PFSK-1 (cell line): ENCODE data around the gene MACF1.

Experiments
- FOXP2 ChIP-seq: optimal IDR thresholded peaks from 2 replicates; pipeline ENCODE3; 2011; ENCODE audit warnings: borderline replicate concordance, control low read depth, inconsistent platforms; ENCODE audit not compliant: insufficient read depth; ENCODE audit errors: extremely low read length, extremely low read depth
- POLR2AphosphoS5 ChIP-seq: IDR thresholded peaks from 2 replicates; pipeline ENCODE4 v1.6.1; 2012; ENCODE audit warnings: low read depth, mild to moderate bottlenecking, control low read depth, low read length, moderate library complexity
- REST ChIP-seq, 2 experiments: IDR thresholded peaks; 2 replicates each; pipeline versions ENCODE4 v1.6.1 to v1.8.0; 2011 to 2012; ENCODE audit warnings: low read depth in 2 of 2, low read length in 2 of 2, control low read depth in 1 of 2, inconsistent platforms in 1 of 2, mild to moderate bottlenecking in 1 of 2, moderate library complexity in 1 of 2; ENCODE audit not compliant: insufficient read depth in 1 of 2
- SIN3A ChIP-seq: IDR thresholded peaks from 2 replicates; pipeline ENCODE4 v1.6.1; 2012; ENCODE audit warnings: mild to moderate bottlenecking, low read length, moderate library complexity, borderline replicate concordance; ENCODE audit not compliant: insufficient read depth
- TAF1 ChIP-seq: IDR thresholded peaks from 2 replicates; pipeline ENCODE4 v1.6.1; 2012; ENCODE audit warnings: low read length, control low read depth, borderline replicate concordance; ENCODE audit not compliant: insufficient read depth

MACF1 gene

DNA sequence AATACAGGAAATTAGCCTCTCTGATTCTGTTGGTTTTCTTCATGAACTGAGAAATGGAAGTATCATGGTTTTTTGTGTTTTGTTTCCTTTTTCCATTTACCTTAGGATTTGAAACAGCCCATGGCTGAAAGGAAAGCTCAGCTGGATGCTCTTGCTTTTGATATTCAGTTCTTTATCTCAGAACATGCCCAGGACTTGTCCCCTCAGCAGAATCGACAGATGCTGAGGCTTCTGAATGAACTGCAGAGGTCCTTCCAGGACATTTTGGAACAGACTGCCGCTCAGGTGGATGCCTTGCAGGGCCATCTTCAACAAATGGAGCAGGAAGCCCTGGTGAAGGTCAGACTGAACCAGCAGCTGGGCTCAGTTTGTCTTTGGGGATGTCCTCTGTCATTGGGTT lies 142.4 kb downstream of the MACF1 start:
- TF ChIP-seq POLR2AphosphoS5 (no peak), SIN3A (no peak), REST (IDR thresholded peaks at IDR 0.05; ENCODE audit: insufficient read depth in 1 of 2, low read depth in 2 of 2, low read length in 2 of 2) (no peak), TAF1 (no peak), FOXP2 (no peak)

- TF ChIP-seq FOXP2 (no peak), SIN3A (no peak), REST (IDR thresholded peaks at IDR 0.05; ENCODE audit: insufficient read depth in 1 of 2, low read depth in 2 of 2, low read length in 2 of 2) (no peak), TAF1 (no peak), POLR2AphosphoS5 (no peak)
These were observed 143.8 kb downstream of the MACF1 start for GRCh38 chr1:39348278-39348677.

- TF ChIP-seq TAF1 (no peak), REST (IDR thresholded peaks at IDR 0.05; ENCODE audit: insufficient read depth in 1 of 2, low read depth in 2 of 2, low read length in 2 of 2) (no peak), SIN3A (no peak), FOXP2 (no peak), POLR2AphosphoS5 (no peak)
These were observed 148.4 kb downstream of the MACF1 start for GRCh38 chr1:39352881-39353280.

DNA sequence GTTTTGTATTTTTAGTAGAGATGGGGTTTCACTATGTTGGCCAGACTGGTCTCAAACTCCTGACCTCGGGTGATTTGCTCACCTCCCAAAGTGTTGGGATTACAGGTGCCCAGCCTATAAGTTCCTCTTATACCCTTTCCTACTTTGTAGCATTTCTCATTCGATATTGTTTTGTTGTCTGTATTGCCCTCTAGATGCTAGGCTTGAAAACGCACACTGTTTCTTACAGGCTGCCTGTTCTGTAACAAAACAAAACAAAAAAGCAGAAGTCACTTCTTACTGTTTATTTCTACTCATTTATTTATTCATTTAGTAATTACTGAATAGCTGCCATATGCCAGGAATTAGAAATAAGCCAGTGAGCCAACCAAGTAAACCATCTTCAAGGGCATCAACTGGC lies 150.1 kb downstream of the MACF1 start:
- TF ChIP-seq FOXP2 (no peak), SIN3A (no peak), REST (IDR thresholded peaks at IDR 0.05; ENCODE audit: insufficient read depth in 1 of 2, low read depth in 2 of 2, low read length in 2 of 2) (no peak), TAF1 (no peak), POLR2AphosphoS5 (no peak)

DNA sequence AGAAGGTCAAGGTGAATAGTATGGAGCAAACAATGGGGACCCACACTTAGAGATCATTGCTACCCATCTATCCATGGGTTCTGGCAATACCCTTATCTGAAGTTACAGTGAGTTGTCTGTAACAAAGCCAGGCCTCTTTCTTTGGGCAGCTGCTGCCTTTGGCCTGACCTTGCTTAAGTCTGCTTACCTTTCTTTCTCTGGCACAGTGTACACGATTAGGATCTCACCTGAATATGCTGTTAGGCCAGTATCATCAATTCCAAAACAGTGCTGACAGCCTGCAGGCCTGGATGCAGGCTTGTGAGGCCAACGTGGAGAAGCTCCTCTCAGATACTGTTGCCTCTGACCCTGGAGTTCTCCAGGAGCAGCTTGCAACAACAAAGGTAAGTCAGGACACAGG lies 154.0 kb downstream of the MACF1 start:
- TF ChIP-seq SIN3A (no peak), POLR2AphosphoS5 (no peak), FOXP2 (no peak), TAF1 (no peak), REST (IDR thresholded peaks at IDR 0.05; ENCODE audit: insufficient read depth in 1 of 2, low read depth in 2 of 2, low read length in 2 of 2) (no peak)
